Measurements from ENCODE around the gene GRB10. TPM values are rescaled to one million over a fixed set of nuclear protein-coding genes. Genes with fewer than 3 reads are reported as not detected.

The GRB10 gene
- total RNA-seq, 1 experiment from 2014 or later, result 38.3 TPM

GRCh38 chr7:50685135-50686065 lies 97.3 kb downstream of the GRB10 start:
- no peak for ATAC-seq
- no TSS peak for BruUV-seq (replicated peaks)
- no peaks in the 10 kb centered on the region for H3K27me3 ChIP-seq (ENCODE audit: control insufficient read depth, insufficient read depth, low read length)

GRCh38 chr7:50684713-50685075 lies 98.0 kb downstream of the GRB10 start:
- no peak for ATAC-seq
- no peak overlapping the region for H3K4me3 ChIP-seq (ENCODE audit: low read depth in 2 of 2, low read length in 2 of 2)
- no peaks in the 10 kb centered on the region for H3K4me1 ChIP-seq (ENCODE audit: control insufficient read depth, insufficient read depth, low read length)
- intact Hi-C loops (cut with micrococcal nuclease; ENCODE audit: unreplicated experiment) (no loop called here), in situ Hi-C loops (cut with HindIII; ENCODE audit: low pct_unique_long_range_greater_than_20kb, low sequenced_read_pairs) (no loop called here)
- H3K27me3 ChIP-seq (ENCODE audit: control insufficient read depth, insufficient read depth, low read length), result no peaks in the 10 kb centered on the region
- ChIA-PET CTCF (no interaction called here), POLR2A (interaction anchor here (0.7 kb wide), 1 partner anchor 54 kb away, joined by 6 read pairs; no protein-coding TSS in a partner anchor)
- DNase-seq (ENCODE audit: low read depth, low spot score), result no peak
- no peaks in the 10 kb centered on the region for H3K36me3 ChIP-seq (ENCODE audit: control insufficient read depth, insufficient read depth, low read length)
- TF ChIP-seq POLR2AphosphoS5 (IDR thresholded peaks at IDR 0.05; ENCODE audit: low read depth, low read length) (no peak), REST (IDR thresholded peaks at IDR 0.05; ENCODE audit: insufficient read depth in 1 of 2, low read depth in 2 of 2, low read length in 1 of 2) (no peak), TCF7L2 (IDR thresholded peaks at IDR 0.05; ENCODE audit: low read depth, low read length) (no peak), SIN3A (IDR thresholded peaks at IDR 0.05; ENCODE audit: borderline replicate concordance, insufficient read depth, low read depth, low read length) (no peak), CTCF (IDR thresholded peaks at IDR 0.05) (no peak)
- no TSS peak for BruUV-seq (replicated peaks)
- H3K9me3 ChIP-seq (ENCODE audit: control insufficient read depth, insufficient read depth, low read depth, low read length), result no peaks in the 10 kb centered on the region
- H3K27ac ChIP-seq (ENCODE audit: low read length), result no peak overlapping the region

More at GRCh38 chr7:50685135-50686065, 97.3 kb downstream of the GRB10 start:
- no peak overlapping the region for H3K4me3 ChIP-seq (ENCODE audit: low read depth in 2 of 2, low read length in 2 of 2)
- H3K4me1 ChIP-seq (ENCODE audit: control insufficient read depth, insufficient read depth, low read length), result no peaks in the 10 kb centered on the region
- TF ChIP-seq POLR2AphosphoS5 (IDR thresholded peaks at IDR 0.05; ENCODE audit: low read depth, low read length), result no peak
- TF ChIP-seq REST (IDR thresholded peaks at IDR 0.05; ENCODE audit: insufficient read depth in 1 of 2, low read depth in 2 of 2, low read length in 1 of 2), result no peak
- TF ChIP-seq TCF7L2 (IDR thresholded peaks at IDR 0.05; ENCODE audit: low read depth, low read length), result no peak
- TF ChIP-seq SIN3A (IDR thresholded peaks at IDR 0.05; ENCODE audit: borderline replicate concordance, insufficient read depth, low read depth, low read length), result no peak
- TF ChIP-seq CTCF (IDR thresholded peaks at IDR 0.05), result no peak
- ChIA-PET POLR2A (no interaction called here), CTCF (no interaction called here)
- H3K27ac ChIP-seq (ENCODE audit: low read length), result no peak overlapping the region
- DNase-seq (ENCODE audit: low read depth, low spot score), result no peak
- no peaks in the 10 kb centered on the region for H3K36me3 ChIP-seq (ENCODE audit: control insufficient read depth, insufficient read depth, low read length)
- in situ Hi-C loops (cut with HindIII; ENCODE audit: low pct_unique_long_range_greater_than_20kb, low sequenced_read_pairs) (no loop called here), intact Hi-C loops (cut with micrococcal nuclease; ENCODE audit: unreplicated experiment) (no loop called here)
- H3K9me3 ChIP-seq (ENCODE audit: control insufficient read depth, insufficient read depth, low read depth, low read length), result no peaks in the 10 kb centered on the region
